ENCODE data around the gene VWA5B2. TPM values are rescaled to one million over a fixed set of nuclear protein-coding genes. Genes with fewer than 3 reads are reported as not detected.

VWA5B2 gene
- total and polyA plus RNA-seq, 2 of the 13 experiments (the other 11 are each of a cell fraction or from before 2014, with no cell fraction given), result 0.03 to 0.04 TPM

DNA sequence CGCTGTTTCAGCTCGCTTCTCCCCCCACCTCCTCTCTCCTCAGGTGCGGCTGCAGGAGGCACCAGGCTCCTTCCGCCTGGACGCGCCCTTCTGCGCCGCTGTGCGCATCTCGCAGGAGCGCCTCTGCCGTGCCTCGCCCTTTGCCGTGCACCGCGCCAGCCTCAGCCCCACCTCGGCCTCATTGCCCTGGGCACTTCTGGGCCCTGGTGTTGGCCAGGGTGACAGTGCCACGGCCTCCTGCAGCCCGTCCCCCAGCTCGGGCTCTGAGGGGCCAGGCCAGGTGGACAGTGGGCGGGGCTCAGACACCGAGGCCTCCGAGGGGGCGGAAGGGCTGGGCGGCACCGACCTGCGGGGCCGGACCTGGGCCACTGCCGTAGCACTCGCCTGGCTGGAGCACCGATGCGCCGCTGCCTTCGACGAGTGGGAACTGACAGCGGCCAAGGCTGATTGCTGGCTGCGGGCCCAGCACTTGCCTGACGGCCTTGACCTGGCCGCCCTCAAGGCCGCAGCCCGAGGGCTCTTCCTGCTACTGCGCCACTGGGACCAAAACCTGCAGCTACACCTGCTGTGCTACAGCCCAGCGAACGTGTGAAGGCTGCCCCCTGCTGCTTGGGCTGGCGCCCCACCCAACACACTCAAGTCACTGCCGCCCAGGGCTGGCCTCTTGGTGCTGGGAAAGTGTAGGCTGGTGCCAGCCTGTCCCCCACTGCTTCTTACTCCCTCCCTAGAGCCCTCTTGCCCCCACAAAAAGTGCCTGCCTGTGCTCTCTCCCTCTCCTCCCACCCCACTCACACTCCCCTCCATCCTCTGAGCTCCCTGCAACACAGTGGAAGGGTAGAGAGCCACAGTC lies 12.3 kb downstream of the VWA5B2 start (continued):
- TF ChIP-seq, protein P1, sequence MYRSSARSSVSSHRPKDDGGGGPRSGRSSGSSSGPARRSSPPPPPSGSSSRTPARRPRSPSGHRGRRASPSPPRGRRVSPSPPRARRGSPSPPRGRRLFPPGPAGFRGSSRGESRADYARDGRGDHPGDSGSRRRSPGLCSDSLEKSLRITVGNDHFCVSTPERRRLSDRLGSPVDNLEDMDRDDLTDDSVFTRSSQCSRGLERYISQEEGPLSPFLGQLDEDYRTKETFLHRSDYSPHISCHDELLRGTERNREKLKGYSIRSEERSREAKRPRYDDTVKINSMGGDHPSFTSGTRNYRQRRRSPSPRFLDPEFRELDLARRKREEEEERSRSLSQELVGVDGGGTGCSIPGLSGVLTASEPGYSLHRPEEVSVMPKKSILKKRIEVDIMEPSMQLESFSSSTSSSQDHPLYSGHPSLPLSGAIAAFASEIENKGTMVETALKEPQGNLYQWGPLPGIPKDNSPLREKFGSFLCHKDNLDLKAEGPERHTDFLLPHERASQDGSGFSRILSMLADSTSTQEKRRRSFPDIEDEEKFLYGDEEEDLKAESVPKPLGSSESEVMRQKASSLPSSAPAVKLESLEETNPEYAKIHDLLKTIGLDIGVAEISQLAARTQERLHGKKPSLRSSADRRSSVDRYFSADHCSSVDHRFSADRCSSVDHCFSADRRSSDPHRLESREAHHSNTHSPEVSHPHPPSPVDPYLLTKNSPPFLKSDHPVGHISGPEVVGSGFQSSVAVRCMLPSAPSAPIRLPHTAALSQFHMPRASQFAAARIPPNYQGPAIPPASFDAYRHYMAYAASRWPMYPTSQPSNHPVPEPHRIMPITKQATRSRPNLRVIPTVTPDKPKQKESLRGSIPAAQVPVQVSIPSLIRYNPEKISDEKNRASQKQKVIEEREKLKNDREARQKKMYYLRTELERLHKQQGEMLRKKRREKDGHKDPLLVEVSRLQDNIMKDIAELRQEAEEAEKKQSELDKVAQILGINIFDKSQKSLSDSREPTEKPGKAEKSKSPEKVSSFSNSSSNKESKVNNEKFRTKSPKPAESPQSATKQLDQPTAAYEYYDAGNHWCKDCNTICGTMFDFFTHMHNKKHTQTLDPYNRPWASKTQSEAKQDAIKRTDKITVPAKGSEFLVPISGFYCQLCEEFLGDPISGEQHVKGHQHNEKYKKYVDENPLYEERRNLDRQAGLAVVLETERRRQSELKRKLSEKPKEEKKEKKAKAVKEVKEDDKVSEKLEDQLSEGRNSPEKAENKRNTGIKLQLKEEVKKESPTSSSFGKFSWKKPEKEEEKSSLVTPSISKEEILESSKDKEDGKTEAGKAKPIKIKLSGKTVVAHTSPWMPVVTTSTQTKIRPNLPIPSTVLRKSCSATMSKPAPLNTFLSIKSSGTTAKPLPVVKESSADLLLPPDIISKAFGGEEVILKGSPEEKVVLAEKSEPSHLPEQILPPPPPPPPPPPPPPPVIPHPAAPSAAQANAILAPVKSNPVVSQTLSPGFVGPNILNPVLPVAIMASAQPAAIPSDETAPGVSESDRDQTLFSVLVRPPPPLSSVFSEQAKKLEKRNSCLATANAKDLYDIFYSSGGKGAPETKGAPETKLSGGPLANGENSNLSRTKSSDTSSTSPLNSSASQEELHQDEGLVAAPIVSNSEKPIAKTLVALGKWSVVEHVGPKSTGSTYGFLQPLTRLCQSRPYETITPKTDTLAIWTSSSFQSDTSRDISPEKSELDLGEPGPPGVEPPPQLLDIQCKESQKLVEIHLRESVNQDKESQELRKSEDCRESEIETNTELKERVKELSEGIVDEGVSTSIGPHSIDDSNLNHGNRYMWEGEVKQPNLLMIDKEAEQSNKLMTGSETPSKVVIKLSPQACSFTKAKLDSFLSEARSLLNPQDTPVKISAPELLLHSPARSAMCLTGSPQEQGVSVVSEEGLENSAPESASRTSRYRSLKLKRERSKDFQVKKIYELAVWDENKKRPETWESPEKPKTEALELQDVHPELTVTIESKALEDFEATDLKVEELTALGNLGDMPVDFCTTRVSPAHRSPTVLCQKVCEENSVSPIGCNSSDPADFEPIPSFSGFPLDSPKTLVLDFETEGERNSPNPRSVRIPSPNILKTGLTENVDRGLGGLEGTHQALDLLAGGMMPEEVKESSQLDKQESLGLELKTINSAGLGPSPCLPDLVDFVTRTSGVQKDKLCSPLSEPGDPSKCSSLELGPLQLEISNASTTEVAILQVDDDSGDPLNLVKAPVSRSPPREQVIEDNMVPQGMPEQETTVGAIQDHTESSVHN (CRISPR knock-in tag; IDR thresholded peaks at IDR 0.05), result peak; percentile 97
- TF ChIP-seq, protein P2, sequence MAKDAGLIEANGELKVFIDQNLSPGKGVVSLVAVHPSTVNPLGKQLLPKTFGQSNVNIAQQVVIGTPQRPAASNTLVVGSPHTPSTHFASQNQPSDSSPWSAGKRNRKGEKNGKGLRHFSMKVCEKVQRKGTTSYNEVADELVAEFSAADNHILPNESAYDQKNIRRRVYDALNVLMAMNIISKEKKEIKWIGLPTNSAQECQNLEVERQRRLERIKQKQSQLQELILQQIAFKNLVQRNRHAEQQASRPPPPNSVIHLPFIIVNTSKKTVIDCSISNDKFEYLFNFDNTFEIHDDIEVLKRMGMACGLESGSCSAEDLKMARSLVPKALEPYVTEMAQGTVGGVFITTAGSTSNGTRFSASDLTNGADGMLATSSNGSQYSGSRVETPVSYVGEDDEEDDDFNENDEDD (CRISPR knock-in tag; IDR thresholded peaks at IDR 0.05; ENCODE audit: borderline replicate concordance), result peak; percentile 64
- TF ChIP-seq HOXA5 (CRISPR knock-in tag; IDR thresholded peaks at IDR 0.05) (peak; percentile 93), NR2F2 (IDR thresholded peaks at IDR 0.05; ENCODE audit: borderline replicate concordance, low read depth) (peak; percentile 92), ZNF672 (CRISPR knock-in tag; IDR thresholded peaks at IDR 0.05) (peak; percentile 55; the same call in 1 of the 2 replicates), HOXA9 (CRISPR knock-in tag; IDR thresholded peaks at IDR 0.05; ENCODE audit: borderline replicate concordance) (0 out of 2 replicates have a peak, but pooled peaks have one; percentile 31)
- TF ChIP-seq, protein P3, sequence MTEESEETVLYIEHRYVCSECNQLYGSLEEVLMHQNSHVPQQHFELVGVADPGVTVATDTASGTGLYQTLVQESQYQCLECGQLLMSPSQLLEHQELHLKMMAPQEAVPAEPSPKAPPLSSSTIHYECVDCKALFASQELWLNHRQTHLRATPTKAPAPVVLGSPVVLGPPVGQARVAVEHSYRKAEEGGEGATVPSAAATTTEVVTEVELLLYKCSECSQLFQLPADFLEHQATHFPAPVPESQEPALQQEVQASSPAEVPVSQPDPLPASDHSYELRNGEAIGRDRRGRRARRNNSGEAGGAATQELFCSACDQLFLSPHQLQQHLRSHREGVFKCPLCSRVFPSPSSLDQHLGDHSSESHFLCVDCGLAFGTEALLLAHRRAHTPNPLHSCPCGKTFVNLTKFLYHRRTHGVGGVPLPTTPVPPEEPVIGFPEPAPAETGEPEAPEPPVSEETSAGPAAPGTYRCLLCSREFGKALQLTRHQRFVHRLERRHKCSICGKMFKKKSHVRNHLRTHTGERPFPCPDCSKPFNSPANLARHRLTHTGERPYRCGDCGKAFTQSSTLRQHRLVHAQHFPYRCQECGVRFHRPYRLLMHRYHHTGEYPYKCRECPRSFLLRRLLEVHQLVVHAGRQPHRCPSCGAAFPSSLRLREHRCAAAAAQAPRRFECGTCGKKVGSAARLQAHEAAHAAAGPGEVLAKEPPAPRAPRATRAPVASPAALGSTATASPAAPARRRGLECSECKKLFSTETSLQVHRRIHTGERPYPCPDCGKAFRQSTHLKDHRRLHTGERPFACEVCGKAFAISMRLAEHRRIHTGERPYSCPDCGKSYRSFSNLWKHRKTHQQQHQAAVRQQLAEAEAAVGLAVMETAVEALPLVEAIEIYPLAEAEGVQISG (CRISPR knock-in tag; IDR thresholded peaks at IDR 0.05), result peak; percentile 95
- TF ChIP-seq, protein P4, sequence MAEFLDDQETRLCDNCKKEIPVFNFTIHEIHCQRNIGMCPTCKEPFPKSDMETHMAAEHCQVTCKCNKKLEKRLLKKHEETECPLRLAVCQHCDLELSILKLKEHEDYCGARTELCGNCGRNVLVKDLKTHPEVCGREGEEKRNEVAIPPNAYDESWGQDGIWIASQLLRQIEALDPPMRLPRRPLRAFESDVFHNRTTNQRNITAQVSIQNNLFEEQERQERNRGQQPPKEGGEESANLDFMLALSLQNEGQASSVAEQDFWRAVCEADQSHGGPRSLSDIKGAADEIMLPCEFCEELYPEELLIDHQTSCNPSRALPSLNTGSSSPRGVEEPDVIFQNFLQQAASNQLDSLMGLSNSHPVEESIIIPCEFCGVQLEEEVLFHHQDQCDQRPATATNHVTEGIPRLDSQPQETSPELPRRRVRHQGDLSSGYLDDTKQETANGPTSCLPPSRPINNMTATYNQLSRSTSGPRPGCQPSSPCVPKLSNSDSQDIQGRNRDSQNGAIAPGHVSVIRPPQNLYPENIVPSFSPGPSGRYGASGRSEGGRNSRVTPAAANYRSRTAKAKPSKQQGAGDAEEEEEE (CRISPR knock-in tag; IDR thresholded peaks at IDR 0.05; ENCODE audit: borderline replicate concordance), result 0 out of 2 replicates have a peak, but pooled peaks have one; percentile 91
- TF ChIP-seq, protein P5, sequence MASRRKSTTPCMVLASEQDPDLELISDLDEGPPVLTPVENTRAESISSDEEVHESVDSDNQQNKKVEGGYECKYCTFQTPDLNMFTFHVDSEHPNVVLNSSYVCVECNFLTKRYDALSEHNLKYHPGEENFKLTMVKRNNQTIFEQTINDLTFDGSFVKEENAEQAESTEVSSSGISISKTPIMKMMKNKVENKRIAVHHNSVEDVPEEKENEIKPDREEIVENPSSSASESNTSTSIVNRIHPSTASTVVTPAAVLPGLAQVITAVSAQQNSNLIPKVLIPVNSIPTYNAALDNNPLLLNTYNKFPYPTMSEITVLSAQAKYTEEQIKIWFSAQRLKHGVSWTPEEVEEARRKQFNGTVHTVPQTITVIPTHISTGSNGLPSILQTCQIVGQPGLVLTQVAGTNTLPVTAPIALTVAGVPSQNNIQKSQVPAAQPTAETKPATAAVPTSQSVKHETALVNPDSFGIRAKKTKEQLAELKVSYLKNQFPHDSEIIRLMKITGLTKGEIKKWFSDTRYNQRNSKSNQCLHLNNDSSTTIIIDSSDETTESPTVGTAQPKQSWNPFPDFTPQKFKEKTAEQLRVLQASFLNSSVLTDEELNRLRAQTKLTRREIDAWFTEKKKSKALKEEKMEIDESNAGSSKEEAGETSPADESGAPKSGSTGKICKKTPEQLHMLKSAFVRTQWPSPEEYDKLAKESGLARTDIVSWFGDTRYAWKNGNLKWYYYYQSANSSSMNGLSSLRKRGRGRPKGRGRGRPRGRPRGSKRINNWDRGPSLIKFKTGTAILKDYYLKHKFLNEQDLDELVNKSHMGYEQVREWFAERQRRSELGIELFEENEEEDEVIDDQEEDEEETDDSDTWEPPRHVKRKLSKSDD (CRISPR knock-in tag; IDR thresholded peaks at IDR 0.05; ENCODE audit: low read depth), result peak; percentile 86; the same call in 1 of the 2 replicates

All from HepG2 (cell line).